Measurements from ENCODE around the gene THADA.

Gene THADA

DNA sequence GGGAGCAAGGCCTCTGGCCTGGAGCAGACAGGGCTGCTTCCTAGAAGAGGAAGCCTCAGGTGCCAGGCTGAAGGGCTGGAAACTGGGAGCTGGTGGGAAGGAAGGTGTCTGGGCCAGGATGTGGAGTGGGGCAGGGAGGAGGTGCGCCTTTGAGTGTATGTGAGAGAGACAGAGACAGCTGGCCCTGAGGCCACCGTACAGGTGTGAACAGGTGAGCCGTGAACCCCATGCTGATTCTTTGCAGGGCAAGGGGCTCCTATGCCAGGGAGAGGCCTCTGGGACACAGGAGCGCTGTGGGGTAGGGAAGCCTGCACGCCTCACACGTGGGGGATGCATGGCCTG is 385.7 kb downstream of the THADA start:
- Histone ChIP-seq H3K79me2 (no peaks in the 10 kb centered on the region), H3K36me3 (ENCODE audit: control insufficient read depth, insufficient read depth, low read length) (no peaks in the 10 kb centered on the region), H3K4me3 (ENCODE audit: low read depth, low read length) (no peak overlapping the region), H3K9ac (no peak overlapping the region), H2AFZ (no peak overlapping the region), H3K9me3 (ENCODE audit: control insufficient read depth, low read length) (no peaks in the 10 kb centered on the region), H3K27ac (no peak overlapping the region), H3K4me2 (ENCODE audit: low read length) (no peak overlapping the region), H3K4me1 (no peaks in the 10 kb centered on the region), H3K27me3 (ENCODE audit: control insufficient read depth, insufficient read depth, low read length) (no peaks in the 10 kb centered on the region)
- no peak for TF ChIP-seq CTCF (IDR thresholded peaks at IDR 0.05)

DNA sequence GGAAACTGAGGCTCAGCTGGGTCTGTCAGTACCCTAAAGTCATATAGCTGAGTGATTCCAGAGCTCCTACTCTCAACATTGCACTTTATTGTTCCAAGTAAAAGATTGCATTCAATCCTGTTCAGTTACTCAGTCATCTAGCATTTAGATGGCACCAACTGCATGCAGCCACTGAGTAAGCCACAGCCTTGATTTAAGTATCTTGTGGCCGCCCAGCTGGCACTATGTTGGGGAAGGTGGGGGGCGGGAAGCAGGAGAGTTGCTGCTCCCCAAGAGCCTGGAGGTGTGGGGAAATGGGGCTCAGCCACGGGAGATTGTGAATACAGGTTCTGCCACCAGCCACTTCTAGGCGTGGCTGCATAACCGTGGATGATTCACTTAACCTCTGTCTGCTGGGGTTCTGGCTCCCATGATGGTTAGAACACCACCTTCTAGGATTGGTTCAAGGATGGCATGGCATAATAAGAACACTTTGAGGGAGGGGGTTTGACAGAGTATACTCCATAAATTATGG is 386.6 kb downstream of the THADA start:
- Histone ChIP-seq H3K4me2 (ENCODE audit: low read length) (no peak overlapping the region), H3K79me2 (no peaks in the 10 kb centered on the region), H3K4me1 (no peaks in the 10 kb centered on the region), H3K27me3 (ENCODE audit: control insufficient read depth, insufficient read depth, low read length) (no peaks in the 10 kb centered on the region), H3K9me3 (ENCODE audit: control insufficient read depth, low read length) (no peaks in the 10 kb centered on the region), H3K4me3 (ENCODE audit: low read depth, low read length) (no peak overlapping the region), H2AFZ (no peak overlapping the region), H3K36me3 (ENCODE audit: control insufficient read depth, insufficient read depth, low read length) (no peaks in the 10 kb centered on the region), H3K27ac (no peak overlapping the region), H3K9ac (no peak overlapping the region)
- TF ChIP-seq CTCF (IDR thresholded peaks at IDR 0.05) = no peak

DNA sequence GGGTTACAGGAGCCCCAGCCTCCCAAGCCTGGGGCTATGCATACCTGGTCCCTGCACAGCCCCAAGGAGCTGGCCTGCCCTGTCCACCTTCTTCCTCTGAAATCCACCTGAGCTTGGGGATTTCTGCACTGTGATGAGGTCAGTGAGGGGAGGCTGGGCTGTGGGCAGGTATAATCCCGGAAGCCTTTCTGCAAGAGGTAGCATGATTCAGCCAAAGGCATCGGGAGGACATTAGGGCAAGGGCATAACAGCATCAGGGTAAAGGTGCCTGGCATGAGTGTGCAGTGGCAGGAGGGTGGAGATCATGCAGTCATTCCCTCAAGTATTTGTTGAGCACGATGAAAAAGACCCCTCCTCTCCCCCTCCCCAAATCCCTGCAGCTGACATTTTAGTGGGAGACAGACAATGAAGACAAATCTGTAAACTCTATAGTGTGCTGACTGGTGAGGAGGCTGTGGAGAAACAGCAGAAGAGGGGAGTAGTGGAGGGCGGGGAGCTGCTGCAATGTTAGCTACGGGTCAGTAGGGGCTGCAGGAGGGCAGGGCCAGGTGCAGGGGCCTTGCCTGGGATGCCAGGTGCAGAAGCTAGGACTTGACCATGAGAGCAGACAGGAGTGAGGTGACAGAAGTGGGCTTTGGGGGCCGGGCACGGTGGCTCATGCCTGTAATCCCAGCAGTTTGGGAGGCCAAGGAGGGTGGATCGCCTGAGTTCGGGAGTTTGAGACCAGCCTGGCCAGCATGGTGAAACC is 388.1 kb downstream of the THADA start:
- Histone ChIP-seq H3K4me3 (ENCODE audit: low read depth, low read length) (no peak overlapping the region), H3K27me3 (ENCODE audit: control insufficient read depth, insufficient read depth, low read length) (no peaks in the 10 kb centered on the region), H3K27ac (no peak overlapping the region), H3K36me3 (ENCODE audit: control insufficient read depth, insufficient read depth, low read length) (no peaks in the 10 kb centered on the region), H2AFZ (no peak overlapping the region), H3K9me3 (ENCODE audit: control insufficient read depth, low read length) (no peaks in the 10 kb centered on the region), H3K9ac (no peak overlapping the region), H3K4me2 (ENCODE audit: low read length) (no peak overlapping the region), H3K79me2 (no peaks in the 10 kb centered on the region), H3K4me1 (no peaks in the 10 kb centered on the region)
- no peak for TF ChIP-seq CTCF (IDR thresholded peaks at IDR 0.05)

DNA sequence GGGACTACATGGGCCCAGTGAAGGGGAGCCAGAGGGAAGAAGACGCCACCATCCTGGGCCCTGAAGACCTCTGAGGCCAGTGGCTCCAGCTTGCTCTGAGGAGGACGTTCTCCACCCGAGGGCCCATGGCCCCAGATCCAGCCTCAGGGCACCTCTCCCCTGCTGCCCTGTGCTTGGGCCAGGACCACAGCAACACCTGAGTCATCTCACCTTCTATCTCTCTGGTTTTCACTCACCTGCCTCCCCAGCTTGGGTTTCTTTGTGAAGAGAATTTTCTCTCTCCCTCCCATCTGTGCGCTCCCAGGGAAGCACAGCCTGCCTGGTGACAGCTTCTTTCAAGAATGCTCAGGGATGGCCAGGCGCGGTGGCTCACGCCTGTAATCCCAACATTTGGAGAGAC is 389.2 kb downstream of the THADA start:
- no peak overlapping the region for H3K9ac ChIP-seq
- no peaks in the 10 kb centered on the region for H3K27me3 ChIP-seq (ENCODE audit: control insufficient read depth, insufficient read depth, low read length)
- no peak for TF ChIP-seq CTCF (IDR thresholded peaks at IDR 0.05)
- H3K4me3 ChIP-seq (ENCODE audit: low read depth, low read length) = no peak overlapping the region
- H3K4me1 ChIP-seq = no peaks in the 10 kb centered on the region
- no peaks in the 10 kb centered on the region for H3K9me3 ChIP-seq (ENCODE audit: control insufficient read depth, low read length)
- no peak overlapping the region for H3K27ac ChIP-seq
- no peaks in the 10 kb centered on the region for H3K36me3 ChIP-seq (ENCODE audit: control insufficient read depth, insufficient read depth, low read length)
- no peak overlapping the region for H2AFZ ChIP-seq
- H3K4me2 ChIP-seq (ENCODE audit: low read length) = no peak overlapping the region
- H3K79me2 ChIP-seq = no peaks in the 10 kb centered on the region

DNA sequence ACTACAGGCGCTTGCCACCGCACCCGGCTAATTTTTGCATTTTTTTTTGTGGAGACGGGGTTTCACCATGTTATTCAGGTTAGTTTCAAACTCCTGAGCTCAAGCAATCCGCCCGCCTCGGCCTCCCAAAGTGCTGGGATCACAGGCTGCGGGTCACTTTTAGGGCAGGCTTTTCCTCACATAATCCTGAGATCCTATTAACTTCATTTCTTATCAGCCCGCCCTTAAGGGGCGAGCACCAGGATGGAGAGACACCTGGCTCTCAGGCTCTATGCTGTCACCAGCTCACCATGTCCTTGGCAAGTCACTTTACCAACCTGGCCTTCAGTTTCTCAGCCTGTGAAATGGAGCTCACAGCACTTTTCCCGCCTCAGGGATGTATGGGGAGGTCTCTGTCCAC is 392.5 kb downstream of the THADA start:
- no peak overlapping the region for H3K9ac ChIP-seq
- no peak for TF ChIP-seq CTCF (IDR thresholded peaks at IDR 0.05)
- no peaks in the 10 kb centered on the region for H3K79me2 ChIP-seq

More for the DNA sequence above, 392.5 kb downstream of the THADA start:
- H3K4me3 ChIP-seq (ENCODE audit: low read depth, low read length) = no peak overlapping the region
- no peak overlapping the region for H2AFZ ChIP-seq
- H3K27me3 ChIP-seq (ENCODE audit: control insufficient read depth, insufficient read depth, low read length) = no peaks in the 10 kb centered on the region
- no peaks in the 10 kb centered on the region for H3K9me3 ChIP-seq (ENCODE audit: control insufficient read depth, low read length)
- H3K4me2 ChIP-seq (ENCODE audit: low read length) = no peak overlapping the region
- no peaks in the 10 kb centered on the region for H3K4me1 ChIP-seq
- H3K27ac ChIP-seq = no peak overlapping the region
- no peaks in the 10 kb centered on the region for H3K36me3 ChIP-seq (ENCODE audit: control insufficient read depth, insufficient read depth, low read length)

Measured in parathyroid adenoma (tissue), 2 donors.